GM18498 (cell line): ENCODE results near the gene ANKRD33B.
"Not testable (repeated sequence)": the region's sequence is repeated elsewhere in the genome, so short reads cannot be mapped to it uniquely, and the experiment has no call there.

Experiments
- ATAC-seq: cut with Tn5 transposase; IDR thresholded peaks from one replicate; pipeline ENCODE4 v1.9.1; 2021; ENCODE audit warnings: mild to moderate bottlenecking, moderate library complexity; ENCODE audit not compliant: unreplicated experiment

Gene ANKRD33B

GRCh38 chr5:10612251-10612650 lies 48.4 kb downstream of the ANKRD33B start:
- no peak for ATAC-seq

DNA sequence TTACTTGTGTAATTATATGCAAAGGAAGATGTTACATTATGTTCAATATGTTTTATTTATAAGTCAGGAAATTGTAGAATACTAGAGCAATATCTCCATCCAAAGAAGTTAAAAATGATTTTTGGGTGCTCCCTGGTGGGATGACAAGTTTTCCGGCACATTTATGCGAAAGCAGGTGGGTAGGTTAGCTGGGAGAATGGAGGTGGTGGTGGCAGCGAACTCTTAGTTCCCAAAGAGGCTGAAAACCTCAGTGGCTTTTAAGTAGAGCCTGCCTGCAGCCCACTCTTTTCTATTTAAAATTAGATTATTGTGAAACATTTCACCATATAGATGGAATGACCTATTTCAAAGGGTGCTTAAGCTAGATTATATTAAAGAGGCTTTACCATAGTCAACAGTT lies 51.8 kb downstream of the ANKRD33B start:
- no peak for ATAC-seq

GRCh38 chr5:10617103-10617502 lies 53.2 kb downstream of the ANKRD33B start:
- no peak for ATAC-seq

DNA sequence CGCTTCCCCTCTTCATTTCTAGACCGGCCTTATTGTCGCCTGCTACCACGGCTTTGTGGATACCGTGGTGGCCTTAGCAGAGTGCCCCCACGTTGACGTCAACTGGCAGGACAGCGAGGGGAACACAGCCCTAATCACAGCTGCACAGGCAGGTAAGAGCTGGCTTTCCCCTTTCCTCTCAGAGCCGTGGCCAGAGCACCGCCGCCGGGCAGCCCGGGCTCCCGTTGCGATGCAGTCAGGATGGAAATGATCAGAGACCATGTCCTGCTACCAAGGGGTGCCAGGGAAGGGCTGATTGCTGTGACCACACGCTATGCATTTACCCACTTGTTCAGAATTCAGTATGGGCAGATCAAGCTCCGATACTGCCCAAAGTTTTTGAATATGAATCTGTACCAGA lies 54.4 kb downstream of the ANKRD33B start:
- ATAC-seq: no peak

DNA sequence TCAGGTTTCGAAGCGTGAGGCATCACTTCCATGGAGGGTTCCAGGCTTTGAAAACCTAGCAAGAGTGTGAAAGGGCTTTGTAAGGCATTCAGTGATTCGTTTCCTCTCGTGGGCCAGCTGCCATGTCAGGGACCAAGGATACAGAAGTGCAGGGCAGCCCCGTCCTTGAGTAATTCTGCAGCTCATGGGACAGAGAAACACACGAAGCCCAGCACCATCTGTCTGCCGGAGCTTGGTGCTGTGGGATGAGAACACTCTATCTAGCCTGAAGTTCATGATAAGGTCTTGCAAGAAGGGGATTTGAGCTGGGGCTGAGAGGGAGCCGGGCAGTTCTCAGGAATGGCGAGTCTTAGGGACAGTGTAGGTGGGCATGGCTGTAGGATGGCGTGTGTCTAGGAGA lies 55.8 kb downstream of the ANKRD33B start:
- no peak for ATAC-seq

DNA sequence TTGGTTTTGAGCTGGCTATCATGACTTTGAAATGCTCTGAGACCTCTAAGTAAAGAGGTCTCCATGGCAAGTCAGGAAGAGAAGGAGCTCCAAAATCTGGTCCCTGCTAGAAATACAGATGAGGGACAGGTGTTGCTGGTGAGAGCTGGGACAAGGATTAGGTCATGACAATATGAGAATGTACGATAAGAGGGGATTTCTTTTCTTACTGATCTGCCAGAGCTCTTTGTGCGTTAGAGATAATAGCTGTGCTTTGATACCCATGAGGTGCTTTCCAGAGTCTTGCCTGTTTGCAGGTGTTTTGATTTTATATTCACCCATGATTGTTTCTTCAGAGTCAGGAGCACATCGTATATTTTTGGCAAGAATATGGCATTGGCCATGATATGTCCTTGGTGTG lies 56.5 kb downstream of the ANKRD33B start:
- ATAC-seq: no peak

DNA sequence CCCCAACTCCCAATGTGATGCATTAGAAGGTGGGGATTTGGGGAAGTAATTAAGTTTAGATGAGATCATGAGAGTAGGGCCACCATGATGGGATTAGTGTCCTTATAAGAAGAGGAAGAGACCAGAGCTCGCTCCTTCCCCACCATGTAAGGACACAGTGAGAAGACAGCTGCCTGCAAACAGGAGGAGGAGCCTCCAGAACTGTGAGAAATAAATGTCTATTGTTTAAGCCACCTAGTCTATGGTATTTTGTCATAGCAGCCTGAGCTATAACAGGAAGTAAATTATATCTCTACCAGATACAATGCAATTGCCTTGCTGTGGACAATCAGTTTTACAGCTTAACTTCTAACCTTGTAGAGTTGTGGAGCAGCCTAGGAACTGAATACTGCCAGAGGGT lies 58.0 kb downstream of the ANKRD33B start:
- ATAC-seq: no peak

- no peak for ATAC-seq
These were observed 58.9 kb downstream of the ANKRD33B start for GRCh38 chr5:10622810-10623209.

GRCh38 chr5:10623305-10623910 lies 59.5 kb downstream of the ANKRD33B start:
- ATAC-seq: no peak

GRCh38 chr5:10624206-10624605 lies 60.3 kb downstream of the ANKRD33B start:
- no peak for ATAC-seq

DNA sequence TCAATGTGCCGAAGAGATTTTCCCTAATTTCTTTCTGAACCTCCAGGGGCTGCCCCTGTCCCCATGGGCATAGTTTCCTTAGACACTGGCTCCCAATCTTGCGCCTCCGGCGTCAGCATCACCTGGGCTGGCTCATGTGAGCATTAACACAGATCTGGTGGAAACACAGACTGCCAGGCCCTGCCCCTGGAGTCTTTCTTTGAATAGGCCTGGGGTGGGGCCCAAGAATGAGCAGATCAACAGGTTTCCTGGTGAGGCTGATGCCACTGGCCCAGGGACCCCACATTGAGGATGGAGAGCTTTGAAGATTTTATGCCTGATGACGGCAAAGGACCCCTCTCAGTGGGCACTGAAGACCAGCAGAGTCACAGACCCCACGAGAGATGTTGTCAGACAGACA lies 60.8 kb downstream of the ANKRD33B start:
- ATAC-seq: no peak

DNA sequence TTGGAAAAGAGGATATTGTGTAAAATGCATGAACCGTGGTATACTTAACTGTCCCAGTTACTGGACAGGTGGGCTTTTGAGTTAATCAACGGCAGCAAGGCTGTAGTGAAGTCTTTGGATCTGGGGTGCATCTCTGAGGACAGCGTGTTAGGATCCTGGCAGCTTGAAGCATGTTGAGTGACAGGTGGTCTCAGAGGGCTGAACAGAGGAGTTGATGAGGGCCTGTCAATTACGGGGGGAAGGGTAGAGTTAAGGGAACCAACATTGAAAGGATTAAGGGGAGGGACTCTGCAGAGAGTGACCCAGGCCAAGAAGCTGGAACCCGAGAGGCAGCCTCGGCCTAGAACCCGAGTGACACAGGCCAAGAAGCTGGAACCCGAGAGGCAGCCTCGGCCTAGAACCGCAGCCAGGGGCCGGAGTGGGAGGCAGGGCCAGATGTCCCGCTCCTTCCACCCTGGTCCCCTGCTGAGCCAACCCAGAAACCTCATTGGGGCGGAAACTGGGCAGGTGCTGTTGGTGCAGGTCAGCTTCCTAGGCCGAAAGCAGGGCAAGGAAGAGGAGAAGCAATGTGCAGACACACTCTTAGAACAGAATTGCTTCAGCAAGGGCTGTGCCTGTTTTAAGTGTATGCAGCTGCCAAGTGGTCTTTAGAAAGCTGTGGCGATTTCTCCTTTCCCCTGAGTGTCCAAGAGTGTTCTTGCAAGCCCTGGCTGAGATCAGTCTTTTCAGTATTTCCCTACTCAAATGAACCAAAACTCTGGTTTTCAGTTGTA lies 62.0 kb downstream of the ANKRD33B start:
- ATAC-seq: no peak

GRCh38 chr5:10626473-10627013 lies 62.7 kb downstream of the ANKRD33B start:
- ATAC-seq: no peak

DNA sequence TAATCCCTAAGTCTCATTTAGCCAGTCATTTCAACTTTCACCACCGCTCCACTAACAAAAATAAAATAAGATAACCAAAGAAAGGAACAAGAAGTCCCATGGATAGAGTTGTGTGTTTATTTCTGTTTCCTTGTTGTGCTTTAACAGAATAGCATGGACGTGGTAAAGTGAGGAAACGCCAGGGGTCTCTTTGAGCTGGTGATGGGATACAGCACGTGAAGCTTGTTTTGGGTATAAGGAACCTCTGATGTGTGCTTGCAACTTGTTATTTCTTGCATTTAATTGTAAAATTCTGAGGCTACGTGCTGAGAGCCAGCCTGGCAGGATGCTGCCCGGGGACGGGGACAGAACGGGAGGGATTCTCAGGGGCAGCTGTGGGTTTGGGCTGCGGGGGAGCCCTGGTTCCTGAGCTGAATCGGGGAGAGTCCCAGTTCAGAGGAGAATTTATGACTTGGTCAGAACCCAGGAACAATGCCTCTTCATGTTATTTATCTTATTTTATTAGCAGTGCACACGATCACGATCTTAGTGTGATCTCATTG lies 63.4 kb downstream of the ANKRD33B start:
- peak; percentile 8 for ATAC-seq

- ATAC-seq: no peak
These were observed 64.7 kb downstream of the ANKRD33B start for GRCh38 chr5:10628601-10629000.

DNA sequence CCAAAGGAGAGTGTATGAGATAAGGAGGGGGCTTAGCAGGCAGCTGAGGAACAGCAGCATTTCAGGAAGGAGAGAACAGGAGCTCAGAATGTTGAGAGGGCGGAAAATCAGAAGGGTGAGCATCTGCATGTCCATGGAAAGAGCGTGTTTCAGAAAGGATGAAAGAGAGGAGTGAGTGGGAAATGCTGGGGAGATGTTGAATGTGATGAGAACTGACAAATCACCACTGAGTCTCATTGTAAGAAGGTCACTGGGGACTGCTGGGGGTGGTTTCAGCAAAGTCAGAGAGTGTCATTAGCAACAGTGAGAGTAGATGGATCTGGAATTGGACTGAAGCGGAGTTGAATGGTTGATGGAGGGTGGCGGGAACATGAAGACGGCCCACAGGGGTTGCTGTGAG lies 65.8 kb downstream of the ANKRD33B start:
- no peak for ATAC-seq

DNA sequence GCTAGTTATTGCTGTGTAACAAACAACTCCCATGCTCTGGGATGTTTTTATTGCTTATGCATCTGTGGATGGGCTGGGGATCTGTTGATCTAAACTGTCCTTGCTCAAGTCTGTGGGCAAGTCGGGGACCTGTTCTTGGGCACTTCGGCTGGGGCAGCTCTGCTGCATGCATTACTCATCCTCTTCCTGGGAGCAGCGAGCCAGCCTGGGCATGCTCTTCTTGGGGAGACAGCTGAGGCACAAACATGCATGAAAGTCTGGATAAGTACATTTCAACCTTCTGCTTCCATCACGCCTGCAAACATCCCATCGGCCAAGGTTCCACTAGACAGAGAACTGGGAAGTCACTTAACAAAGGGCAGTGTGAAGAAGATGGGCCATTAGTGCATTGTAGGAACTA lies 66.3 kb downstream of the ANKRD33B start:
- no peak for ATAC-seq

- not testable (repeated sequence) for ATAC-seq
These were observed 66.9 kb downstream of the ANKRD33B start for GRCh38 chr5:10630744-10631143.

GRCh38 chr5:10631316-10631996 lies 67.6 kb downstream of the ANKRD33B start:
- peak; percentile 5 for ATAC-seq

GRCh38 chr5:10632110-10632761 lies 68.4 kb downstream of the ANKRD33B start:
- peak; percentile 53 for ATAC-seq
